Common myeloid progenitor, CD34-positive (primary cell): Measurements from ENCODE around the gene SUPT20HL1.
"Not testable (repeated sequence)": the region's sequence is repeated elsewhere in the genome, so short reads cannot be mapped to it uniquely, and the experiment has no call there.

Source experiments
- CTCF ChIA-PET: fragments of 350-600 bp; sonication (Branson Sonifier 250); formaldehyde crosslinking; loops from one replicate; lab custom pipeline; 2021; ENCODE audit warnings: antibody characterized with exemption; lab: Charles Lee
- POLR2A ChIA-PET: fragments of 350-600 bp; sonication (Branson Sonifier 250); formaldehyde crosslinking; loops from one replicate; lab custom pipeline; 2021; ENCODE audit warnings: antibody characterized with exemption; lab: Charles Lee
- DNase-seq, 3 donors: peaks; one replicate each; pipeline versions ENCODE4 v3.0.0 to v3.0.0-alpha.2; 2013
- H3K27ac ChIP-seq, 2 experiments: 1 replicate in 1 of 2; 2 replicates in 1 of 2; pipeline ENCODE4 v1.7.0; 2013; ENCODE audit warnings: inconsistent platforms in 2 of 2, low read length in 2 of 2, mild to moderate bottlenecking in 2 of 2, low read depth in 1 of 2, moderate library complexity in 1 of 2; ENCODE audit not compliant: severe bottlenecking in 2 of 2, insufficient read depth in 1 of 2, poor library complexity in 1 of 2
- H3K27me3 ChIP-seq, 5 experiments: replicated peaks in 2 of 5; 1 replicate in 3 of 5; 2 replicates in 2 of 5; pipeline versions ENCODE4 v1.6.1 to v1.7.0; 2013; ENCODE audit warnings: low read length in 4 of 5, mild to moderate bottlenecking in 2 of 5, moderate library complexity in 2 of 5, inconsistent platforms in 1 of 5; ENCODE audit not compliant: insufficient read depth in 5 of 5, control insufficient read depth in 4 of 5
- H3K36me3 ChIP-seq, 4 experiments: 1 replicate in 2 of 4; 2 replicates in 2 of 4; pipeline versions ENCODE4 v1.6.1 to v1.7.0; 2013; ENCODE audit warnings: low read length in 3 of 4, control low read depth in 1 of 4, mild to moderate bottlenecking in 1 of 4; ENCODE audit not compliant: control insufficient read depth in 4 of 4, insufficient read depth in 4 of 4
- H3K4me1 ChIP-seq, 4 experiments: 1 replicate in 3 of 4; 2 replicates in 1 of 4; pipeline versions ENCODE4 v1.6.1 to v1.7.1; 2013; ENCODE audit warnings: low read length in 3 of 4, mild to moderate bottlenecking in 3 of 4, control low read depth in 1 of 4, inconsistent platforms in 1 of 4, moderate library complexity in 1 of 4; ENCODE audit not compliant: control insufficient read depth in 4 of 4, insufficient read depth in 4 of 4; ENCODE audit errors: control extremely low read depth in 1 of 4
- H3K4me3 ChIP-seq, 7 experiments: 1 replicate in 4 of 7; 2 replicates in 3 of 7; pipeline versions ENCODE4 v1.5.1 to v1.7.0; 2013; ENCODE audit warnings: mild to moderate bottlenecking in 7 of 7, low read length in 6 of 7, moderate library complexity in 6 of 7, inconsistent platforms in 2 of 7, low read depth in 2 of 7, control low read depth in 1 of 7; ENCODE audit not compliant: insufficient read depth in 4 of 7, control insufficient read depth in 1 of 7; ENCODE audit errors: extremely low read depth in 1 of 7
- H3K9me3 ChIP-seq, 5 experiments: 1 replicate in 4 of 5; 2 replicates in 1 of 5; pipeline versions ENCODE4 v1.6.1 to v1.7.1; 2013; ENCODE audit warnings: low read length in 4 of 5, mild to moderate bottlenecking in 2 of 5, inconsistent platforms in 1 of 5, low read depth in 1 of 5, moderate library complexity in 1 of 5; ENCODE audit not compliant: control insufficient read depth in 4 of 5, insufficient read depth in 2 of 5; ENCODE audit errors: control extremely low read depth in 1 of 5
- WGBS: methylation state at CpG from one replicate; pipeline ENCODE4 v1.1.5; 2013; ENCODE audit not compliant: insufficient coverage; 5-methylcytosine and 5-hydroxymethylcytosine counted together

SUPT20HL1 gene

GRCh38 chrX:24377911-24378468 is 17.6 kb downstream of the SUPT20HL1 start:
- WGBS: 0% methylated on average over 1 of the region's 1 CpG
- DNase-seq: no peak
- Histone ChIP-seq H3K27me3 (peaks cover 0 to 32% (median 0%) of the 10 kb centered on the region in 5 experiments), H3K9me3 (no peaks in the 10 kb centered on the region), H3K36me3 (no peaks in the 10 kb centered on the region), H3K4me1 (peaks cover 0 to 3% (median 0%) of the 10 kb centered on the region in 4 experiments), H3K4me3 (no peak overlapping the region), H3K27ac (no peak overlapping the region)
- POLR2A ChIA-PET: no interaction called here
- CTCF ChIA-PET: no interaction called here

DNA sequence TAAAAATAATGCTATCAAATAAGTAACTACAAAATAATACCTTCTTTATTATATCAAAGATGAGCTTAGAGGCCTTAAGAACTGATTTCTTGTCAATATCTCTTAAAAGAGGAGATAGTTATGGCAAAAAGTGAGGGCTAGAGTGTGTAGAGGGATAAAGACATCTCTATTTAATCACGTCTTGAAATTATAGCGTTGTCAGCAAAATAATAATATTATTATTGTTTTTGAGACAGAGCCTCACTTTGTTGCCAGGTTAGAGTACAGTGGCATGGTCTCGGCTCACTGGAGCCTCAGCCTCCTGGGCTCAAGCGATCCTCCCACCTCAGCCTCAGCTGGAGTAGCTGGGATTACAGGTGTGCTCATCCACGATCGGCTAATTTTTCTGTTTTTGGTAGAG is 18.3 kb downstream of the SUPT20HL1 start:
- Histone ChIP-seq H3K4me3 (no peak overlapping the region), H3K36me3 (no peaks in the 10 kb centered on the region), H3K27me3 (peaks cover 0 to 32% (median 0%) of the 10 kb centered on the region in 5 experiments), H3K27ac (no peak overlapping the region), H3K9me3 (no peaks in the 10 kb centered on the region), H3K4me1 (peaks cover 0 to 3% (median 0%) of the 10 kb centered on the region in 4 experiments)
- POLR2A ChIA-PET: no interaction called here
- CTCF ChIA-PET: no interaction called here
- WGBS: 87% methylated on average over 3 of the region's 6 CpGs
- no peak for DNase-seq

DNA sequence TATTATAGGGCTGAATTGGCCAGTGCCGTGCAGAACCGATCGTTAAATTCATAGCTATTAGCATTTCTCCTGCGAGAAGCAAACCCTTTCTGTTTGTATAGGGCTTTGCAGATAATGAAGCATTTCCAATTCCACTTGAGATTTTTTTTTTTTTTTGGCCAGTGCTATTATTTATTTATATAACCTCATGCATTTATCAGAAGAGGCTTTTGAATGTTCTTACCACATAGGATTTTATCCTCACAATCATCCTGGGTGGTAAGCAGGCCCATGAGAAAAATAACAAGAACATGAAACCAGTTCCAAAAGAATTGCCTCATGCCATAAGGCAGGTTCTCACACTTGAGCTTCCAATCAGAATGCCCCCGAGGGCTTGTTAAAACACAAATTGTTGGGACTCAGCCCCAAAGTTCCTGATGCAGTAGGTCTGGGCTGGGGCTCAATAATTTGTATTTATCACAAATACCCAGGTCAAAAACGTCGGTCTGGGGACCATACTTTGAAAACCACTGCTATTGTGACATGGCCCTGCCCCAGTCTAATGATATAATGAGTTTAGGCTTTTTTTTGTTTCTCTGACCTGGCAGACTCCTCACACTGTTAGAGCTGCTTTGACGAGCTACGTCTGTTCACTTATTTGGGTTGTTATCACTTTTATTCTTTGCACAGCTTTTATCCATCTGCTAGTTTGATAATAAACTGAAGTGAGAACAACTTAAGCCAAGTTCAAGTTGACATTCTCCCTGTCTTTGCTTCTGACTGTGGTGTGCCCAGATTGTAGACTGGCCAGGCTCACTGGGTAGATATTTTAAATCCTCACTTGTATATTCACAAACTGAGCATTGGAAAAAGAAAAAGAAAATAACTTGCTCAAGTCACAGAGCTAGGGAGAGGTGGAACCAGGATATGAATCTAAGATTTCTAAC is 20.1 kb downstream of the SUPT20HL1 start:
- ChIA-PET CTCF (interaction anchor here (0.6 to 2.7 kb wide), 3 partner anchors 9 to 46 kb away, joined by 4 to 15 read pairs (median 6); no protein-coding TSS in a partner anchor), POLR2A (no interaction called here)
- no peak overlapping the region for H3K27ac ChIP-seq
- H3K27me3 ChIP-seq: peaks cover 0 to 24% (median 0%) of the 10 kb centered on the region in 5 experiments
- no peaks in the 10 kb centered on the region for H3K36me3 ChIP-seq
- no peak overlapping the region for H3K4me3 ChIP-seq
- 41% methylated on average over 3 of the region's 9 CpGs for WGBS
- peaks cover 0 to 3% (median 0%) of the 10 kb centered on the region in 4 experiments for H3K4me1 ChIP-seq
- no peak for DNase-seq
- no peaks in the 10 kb centered on the region for H3K9me3 ChIP-seq

DNA sequence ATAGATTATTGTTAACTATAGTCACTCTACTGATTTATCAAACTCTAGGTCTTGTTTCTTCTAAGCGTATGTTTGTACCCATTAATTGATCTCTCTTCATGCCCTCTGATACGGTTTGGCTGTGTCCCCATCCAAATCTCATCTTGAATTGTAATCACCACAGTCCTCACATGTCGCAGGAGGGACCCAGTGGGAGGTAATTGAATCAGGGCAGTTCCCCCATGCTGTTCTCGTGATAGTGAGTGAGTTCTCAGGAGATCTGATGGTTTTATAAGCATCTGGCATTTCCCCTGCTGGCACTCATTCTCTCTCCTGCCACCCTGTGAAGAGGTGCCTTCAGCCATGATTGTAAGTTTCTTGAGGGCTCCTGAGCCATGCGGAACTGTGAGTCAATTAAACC is 21.9 kb downstream of the SUPT20HL1 start:
- POLR2A ChIA-PET, H3K36me3 ChIP-seq, H3K9me3 ChIP-seq, DNase-seq, H3K27ac ChIP-seq, H3K4me3 ChIP-seq, H3K4me1 ChIP-seq: not testable (repeated sequence)
- 71% methylated on average over 3 of the region's 5 CpGs for WGBS
- peaks cover 0 to 23% (median 0%) of the 10 kb centered on the region in 5 experiments for H3K27me3 ChIP-seq
- CTCF ChIA-PET: interaction anchor here (1.7 to 2.7 kb wide), 2 partner anchors 11 to 15 kb away, joined by 6 to 15 read pairs; no protein-coding TSS in a partner anchor

DNA sequence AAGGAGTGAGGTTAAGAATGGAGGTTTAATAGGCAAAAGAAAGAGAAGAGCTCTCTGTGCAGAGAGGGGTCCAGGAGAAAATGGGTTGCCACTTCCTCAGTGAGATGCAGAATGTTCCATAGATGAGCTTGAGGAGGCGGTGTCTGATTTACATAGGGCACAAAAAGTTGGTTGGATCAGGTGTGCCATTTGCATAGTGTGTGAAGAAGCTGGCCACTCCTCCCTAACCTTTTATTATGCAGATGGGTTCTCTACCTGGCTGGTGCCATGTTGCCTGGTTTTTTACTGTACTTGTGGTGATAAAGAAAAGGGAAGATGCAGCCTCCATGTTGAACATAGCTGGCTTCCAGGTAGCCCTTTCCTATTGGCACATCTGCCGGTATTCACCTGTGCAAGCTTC is 27.3 kb downstream of the SUPT20HL1 start:
- no peak overlapping the region for H3K27ac ChIP-seq
- ChIA-PET POLR2A (no interaction called here), CTCF (interaction anchor here (1.4 to 2.2 kb wide), 2 partner anchors 14 to 111 kb away, joined by 4 to 11 read pairs; no protein-coding TSS in a partner anchor)
- H3K36me3 ChIP-seq: no peaks in the 10 kb centered on the region
- no peaks in the 10 kb centered on the region for H3K9me3 ChIP-seq
- 100% methylated on average over 2 of the region's 2 CpGs for WGBS
- peaks cover 0 to 12% (median 0%) of the 10 kb centered on the region in 5 experiments for H3K27me3 ChIP-seq
- DNase-seq: no peak
- H3K4me1 ChIP-seq: no peaks in the 10 kb centered on the region
- H3K4me3 ChIP-seq: no peak overlapping the region

DNA sequence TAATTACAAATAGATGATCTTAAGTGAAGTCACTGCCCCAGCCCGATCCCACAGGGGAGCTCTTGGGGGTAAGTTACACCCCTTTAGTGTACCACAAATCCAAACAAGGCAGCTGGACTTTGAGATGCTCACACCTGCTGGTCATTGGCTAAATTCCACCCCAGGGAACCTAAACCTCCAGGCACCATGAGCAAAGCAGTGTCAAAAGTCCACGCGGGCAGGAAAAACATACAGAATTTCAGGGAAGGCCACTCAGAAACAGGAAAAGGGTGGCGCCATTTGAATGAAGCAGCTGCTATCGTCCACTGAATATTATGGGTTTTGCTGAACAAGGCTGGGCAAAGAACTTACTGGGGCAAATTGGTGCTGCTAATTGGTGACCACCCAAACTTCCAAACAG is 30.9 kb downstream of the SUPT20HL1 start:
- Histone ChIP-seq H3K36me3 (no peaks in the 10 kb centered on the region), H3K4me1 (peaks cover 0 to 2% (median 0%) of the 10 kb centered on the region in 4 experiments), H3K9me3 (no peaks in the 10 kb centered on the region), H3K27ac (no peak overlapping the region), H3K4me3 (no peak overlapping the region), H3K27me3 (peaks cover 0 to 19% (median 0%) of the 10 kb centered on the region in 5 experiments)
- POLR2A ChIA-PET: no interaction called here
- WGBS: 73% methylated on average over 4 of the region's 5 CpGs
- CTCF ChIA-PET: interaction anchor here (0.6 to 1.8 kb wide), 4 partner anchors 8 to 111 kb away, joined by 3 to 9 read pairs (median 4); no protein-coding TSS in a partner anchor
- no peak for DNase-seq
